Large intestine (tissue), 3 donors: ENCODE measurements around the gene BCR. TPM values are rescaled to one million over a fixed set of nuclear protein-coding genes. Genes with fewer than 3 reads are reported as not detected.

ENCODE experiments used
- DNase-seq, 2 donors: peaks; one replicate each; pipeline versions ENCODE4 v3.0.0 to v3.0.0-alpha.2; 2013
- H3K27ac ChIP-seq: one replicate; pipeline ENCODE4 v1.5.1; 2013; ENCODE audit warnings: low read length
- H3K27me3 ChIP-seq: 2 replicates; pipeline ENCODE4 v1.6.1; 2013; ENCODE audit warnings: low read length; ENCODE audit not compliant: control insufficient read depth, insufficient read depth
- H3K36me3 ChIP-seq: 2 replicates; pipeline ENCODE4 v1.6.1; 2013; ENCODE audit warnings: low read length; ENCODE audit not compliant: control insufficient read depth, insufficient read depth
- H3K4me1 ChIP-seq: one replicate; pipeline ENCODE4 v1.6.1; 2013; ENCODE audit warnings: low read length; ENCODE audit not compliant: control insufficient read depth, insufficient read depth
- H3K4me3 ChIP-seq: one replicate; pipeline ENCODE4 v1.5.1; 2013; ENCODE audit warnings: low read length
- H3K9me3 ChIP-seq: one replicate; pipeline ENCODE4 v1.6.1; 2013; ENCODE audit warnings: mild to moderate bottlenecking, low read depth, low read length, moderate library complexity; ENCODE audit not compliant: control insufficient read depth
- WGBS: methylation state at CpG from one replicate; pipeline ENCODE4 v1.1.5; 2013; ENCODE audit warnings: low lambda C conversion rate; ENCODE audit not compliant: insufficient coverage; 5-methylcytosine and 5-hydroxymethylcytosine counted together
- polyA plus RNA-seq: library from polyadenylated mRNA; unstranded; fragments of 120-200 nt; gene quantifications from one replicate; pipeline ENCODE4 v1.2.1, GENCODE V29; 2013

Gene BCR
- polyA plus RNA-seq, 1 donor, result 29.0 TPM

DNA sequence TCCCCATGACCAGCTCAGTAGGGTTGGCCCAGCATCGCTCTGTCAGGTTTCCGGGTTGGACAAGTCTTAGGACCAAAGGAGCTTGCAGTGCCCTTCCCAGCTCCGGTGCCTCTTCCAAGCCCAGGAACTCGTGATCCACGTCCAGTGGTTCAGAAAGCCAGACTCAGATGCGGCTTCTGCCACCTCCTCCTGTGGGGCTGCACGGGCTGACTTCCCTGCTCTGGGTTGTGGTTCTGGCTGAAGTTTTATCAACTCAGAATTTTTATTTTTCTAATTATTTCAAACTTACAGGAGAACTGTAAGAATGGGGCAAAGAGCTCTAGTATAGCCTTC lies 85.0 kb downstream of the BCR start:
- no peak overlapping the region for H3K27ac ChIP-seq
- no peak for DNase-seq
- H3K36me3 ChIP-seq, result peaks cover 52% of the 10 kb centered on the region
- WGBS, result no CpG with 5 or more reads among the region's 7 CpGs
- H3K9me3 ChIP-seq, result no peaks in the 10 kb centered on the region
- no peaks in the 10 kb centered on the region for H3K4me1 ChIP-seq
- no peak overlapping the region for H3K4me3 ChIP-seq
- H3K27me3 ChIP-seq, result no peaks in the 10 kb centered on the region

DNA sequence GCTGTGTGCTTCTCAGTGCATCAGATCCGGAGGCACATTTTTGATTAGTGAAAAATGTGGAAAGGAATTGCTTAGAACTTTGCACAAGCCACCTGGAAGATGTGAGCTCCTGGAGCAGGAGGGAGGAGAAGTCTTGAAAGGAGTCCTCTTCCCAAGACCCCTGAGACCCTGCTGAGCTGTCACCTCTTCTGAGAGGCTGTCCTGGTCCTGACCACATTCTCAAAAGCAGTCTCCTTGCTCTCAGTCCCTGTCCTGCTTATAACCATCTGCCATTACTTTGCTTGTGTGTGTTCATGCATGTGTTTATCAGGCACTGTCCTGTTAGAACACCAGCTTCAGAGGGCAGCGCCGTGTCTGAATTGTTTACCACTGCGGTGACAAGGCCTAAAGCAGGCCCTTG lies 86.5 kb downstream of the BCR start:
- H3K27ac ChIP-seq, result no peak overlapping the region
- H3K4me1 ChIP-seq, result no peaks in the 10 kb centered on the region
- WGBS, result no CpG with 5 or more reads among the region's 4 CpGs
- no peak overlapping the region for H3K4me3 ChIP-seq
- no peak for DNase-seq
- H3K27me3 ChIP-seq, result no peaks in the 10 kb centered on the region
- peaks cover 55% of the 10 kb centered on the region for H3K36me3 ChIP-seq
- no peaks in the 10 kb centered on the region for H3K9me3 ChIP-seq

DNA sequence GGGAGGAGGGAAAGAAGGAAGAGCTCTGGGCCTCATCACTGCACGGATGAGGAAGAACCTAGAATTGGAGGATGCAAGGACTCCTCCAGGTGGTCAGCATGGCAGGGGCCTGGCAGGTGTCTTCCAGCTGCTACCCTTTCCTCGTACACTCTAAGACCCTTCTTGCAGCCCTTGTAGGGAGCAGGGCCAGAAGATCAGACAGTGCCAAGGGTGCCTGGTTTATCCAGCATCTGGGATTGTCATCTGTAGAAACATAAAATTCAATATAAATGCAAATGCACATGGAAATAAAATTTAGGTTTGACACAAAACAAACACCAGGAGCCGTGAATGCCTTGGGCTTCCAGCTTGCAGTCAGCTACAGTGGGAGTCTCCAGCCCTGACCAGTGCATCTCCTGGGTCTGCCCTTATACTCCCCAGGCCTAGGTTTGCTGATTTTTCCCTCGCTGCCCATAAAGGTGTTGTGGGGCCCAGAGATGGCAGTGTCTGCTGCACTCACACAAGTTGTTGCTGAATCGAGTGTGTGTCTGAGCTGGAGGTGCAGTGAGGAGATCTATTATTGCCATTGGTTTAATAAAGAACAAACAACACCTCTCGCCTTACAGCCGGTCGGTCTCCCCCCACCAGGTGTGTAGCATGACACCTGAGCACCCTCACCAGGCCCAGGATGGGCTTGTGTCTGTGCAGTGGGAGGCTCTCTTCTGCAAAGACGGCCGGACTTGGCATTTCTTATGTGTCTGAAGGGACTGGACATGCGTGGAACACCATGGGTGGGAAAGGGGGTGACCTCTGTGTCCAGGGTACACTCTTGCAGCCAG lies 87.1 kb downstream of the BCR start:
- Histone ChIP-seq H3K9me3 (no peaks in the 10 kb centered on the region), H3K4me3 (no peak overlapping the region), H3K27ac (no peak overlapping the region), H3K27me3 (no peaks in the 10 kb centered on the region), H3K4me1 (no peaks in the 10 kb centered on the region), H3K36me3 (peaks cover 54% of the 10 kb centered on the region)
- DNase-seq, result no peak
- no CpG with 5 or more reads among the region's 11 CpGs for WGBS

DNA sequence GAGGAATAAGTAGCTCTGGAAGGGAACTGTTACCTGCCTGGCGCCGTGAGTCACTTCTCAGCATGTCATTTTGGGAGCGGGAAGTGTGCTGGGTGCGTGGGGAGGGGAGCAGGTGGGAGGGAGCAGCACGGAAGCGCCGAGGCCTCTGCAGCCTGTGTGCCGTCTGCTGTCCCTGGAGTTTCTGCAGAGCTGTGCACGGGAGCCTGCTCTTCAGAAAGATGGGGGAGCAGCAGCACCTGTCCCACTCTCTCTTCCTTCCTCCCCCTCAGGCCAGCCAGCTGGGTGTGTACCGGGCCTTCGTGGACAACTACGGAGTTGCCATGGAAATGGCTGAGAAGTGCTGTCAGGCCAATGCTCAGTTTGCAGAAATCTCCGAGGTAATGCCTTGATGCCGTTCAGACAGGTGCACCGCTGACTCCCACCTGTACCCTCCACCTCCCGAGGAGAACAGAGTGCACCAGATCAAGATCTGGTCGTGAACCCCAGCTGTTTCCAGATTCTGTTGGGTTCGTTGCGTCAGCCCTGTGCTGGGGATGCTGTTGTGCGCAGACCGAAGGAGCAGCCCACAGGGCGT lies 87.9 kb downstream of the BCR start:
- Histone ChIP-seq H3K36me3 (peaks cover 62% of the 10 kb centered on the region), H3K9me3 (no peaks in the 10 kb centered on the region), H3K4me1 (no peaks in the 10 kb centered on the region), H3K4me3 (no peak overlapping the region), H3K27ac (no peak overlapping the region), H3K27me3 (no peaks in the 10 kb centered on the region)
- no CpG with 5 or more reads among the region's 22 CpGs for WGBS
- no peak for DNase-seq

DNA sequence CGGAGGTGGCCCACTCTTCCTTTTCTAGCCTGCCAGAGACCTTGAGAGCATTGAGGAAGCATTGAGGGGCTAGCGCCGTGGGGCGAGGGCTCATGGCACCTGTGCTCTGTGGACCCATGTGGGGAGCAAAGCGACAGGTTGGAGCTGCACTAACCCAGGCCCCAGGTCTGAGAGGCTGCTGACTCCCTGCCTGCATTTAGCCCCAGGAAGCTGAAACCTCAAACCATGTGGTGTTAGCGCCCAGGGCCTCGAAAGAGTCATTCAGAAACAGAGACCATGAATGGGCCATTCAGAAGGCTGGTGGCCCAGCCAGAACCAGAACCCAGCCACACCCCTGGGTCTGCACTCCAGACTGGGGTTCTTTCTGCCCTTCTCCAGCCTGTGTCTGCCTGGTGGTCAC lies 88.6 kb downstream of the BCR start:
- Histone ChIP-seq H3K4me1 (no peaks in the 10 kb centered on the region), H3K27me3 (no peaks in the 10 kb centered on the region), H3K9me3 (no peaks in the 10 kb centered on the region), H3K36me3 (peaks cover 65% of the 10 kb centered on the region), H3K4me3 (no peak overlapping the region), H3K27ac (no peak overlapping the region)
- no CpG with 5 or more reads among the region's 7 CpGs for WGBS
- no peak for DNase-seq

DNA sequence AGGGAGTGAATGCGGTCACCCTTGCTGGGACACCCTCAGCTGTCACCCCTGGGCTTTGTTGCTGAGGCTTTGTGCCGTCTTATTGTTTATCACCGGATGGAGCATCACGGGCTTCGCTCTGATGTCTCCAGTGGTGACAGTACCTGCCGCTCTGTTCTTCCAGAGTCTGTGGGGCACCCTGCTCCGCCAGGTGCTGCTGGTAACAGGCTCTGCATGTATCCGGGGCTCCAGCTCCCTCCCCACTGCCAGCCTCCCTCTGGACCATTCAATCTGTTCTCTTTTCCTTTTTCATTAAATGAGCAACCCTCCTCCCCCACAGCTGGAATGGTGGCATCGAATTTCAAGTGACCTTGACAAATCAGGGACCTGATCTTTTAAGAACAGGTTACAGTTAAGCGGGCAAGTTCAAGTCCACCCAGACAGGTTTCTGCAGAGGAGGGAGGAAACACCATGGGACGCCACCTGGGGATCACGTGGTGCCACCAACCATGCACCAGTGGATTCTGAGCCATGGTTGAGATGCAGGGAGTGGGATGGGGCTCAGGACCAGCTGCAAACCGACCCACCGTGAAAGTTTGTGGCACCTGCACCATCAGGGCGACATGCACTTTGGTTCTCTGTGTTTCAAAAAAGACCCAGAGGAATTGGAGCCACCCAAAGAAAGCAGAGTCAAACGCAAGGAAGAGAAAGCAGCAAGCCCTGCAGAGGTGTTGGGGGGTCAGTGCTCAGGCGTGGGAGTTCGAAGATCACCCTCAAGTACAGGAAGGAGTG lies 89.3 kb downstream of the BCR start:
- 80% methylated on average over 1 of the region's 18 CpGs for WGBS
- no peaks in the 10 kb centered on the region for H3K9me3 ChIP-seq
- peaks cover 64% of the 10 kb centered on the region for H3K36me3 ChIP-seq
- no peaks in the 10 kb centered on the region for H3K4me1 ChIP-seq
- H3K27me3 ChIP-seq, result no peaks in the 10 kb centered on the region
- H3K4me3 ChIP-seq, result no peak overlapping the region
- DNase-seq, result no peak
- no peak overlapping the region for H3K27ac ChIP-seq

DNA sequence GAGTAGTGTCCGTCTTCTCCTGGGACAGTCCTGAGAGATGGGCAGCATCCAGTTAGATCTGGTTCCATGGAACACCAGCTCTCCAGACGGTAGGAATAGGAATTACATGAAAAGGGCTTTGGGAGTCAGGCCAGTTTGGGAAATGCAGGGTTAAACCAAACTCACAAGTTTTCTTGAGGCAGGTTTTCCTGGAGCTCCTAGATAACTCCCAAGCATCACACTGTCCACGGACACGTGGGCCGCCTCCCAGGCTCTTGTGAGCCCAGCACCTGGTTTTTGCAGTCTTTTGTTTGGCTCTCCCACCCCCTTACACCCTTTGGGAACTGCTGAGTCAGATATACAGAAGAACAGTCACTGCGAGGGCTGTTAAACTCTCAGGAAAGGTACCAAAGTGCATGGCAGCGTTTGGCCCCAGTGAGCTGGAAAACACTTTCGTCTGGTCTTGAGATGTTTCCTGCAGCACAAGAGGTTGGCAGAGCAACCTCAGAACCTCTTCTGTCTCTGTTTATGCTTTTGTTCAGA lies 90.0 kb downstream of the BCR start:
- Histone ChIP-seq H3K27me3 (no peaks in the 10 kb centered on the region), H3K36me3 (peaks cover 64% of the 10 kb centered on the region), H3K4me1 (no peaks in the 10 kb centered on the region), H3K27ac (no peak overlapping the region), H3K9me3 (no peaks in the 10 kb centered on the region), H3K4me3 (no peak overlapping the region)
- DNase-seq, result no peak
- WGBS, result no CpG with 5 or more reads among the region's 8 CpGs

DNA sequence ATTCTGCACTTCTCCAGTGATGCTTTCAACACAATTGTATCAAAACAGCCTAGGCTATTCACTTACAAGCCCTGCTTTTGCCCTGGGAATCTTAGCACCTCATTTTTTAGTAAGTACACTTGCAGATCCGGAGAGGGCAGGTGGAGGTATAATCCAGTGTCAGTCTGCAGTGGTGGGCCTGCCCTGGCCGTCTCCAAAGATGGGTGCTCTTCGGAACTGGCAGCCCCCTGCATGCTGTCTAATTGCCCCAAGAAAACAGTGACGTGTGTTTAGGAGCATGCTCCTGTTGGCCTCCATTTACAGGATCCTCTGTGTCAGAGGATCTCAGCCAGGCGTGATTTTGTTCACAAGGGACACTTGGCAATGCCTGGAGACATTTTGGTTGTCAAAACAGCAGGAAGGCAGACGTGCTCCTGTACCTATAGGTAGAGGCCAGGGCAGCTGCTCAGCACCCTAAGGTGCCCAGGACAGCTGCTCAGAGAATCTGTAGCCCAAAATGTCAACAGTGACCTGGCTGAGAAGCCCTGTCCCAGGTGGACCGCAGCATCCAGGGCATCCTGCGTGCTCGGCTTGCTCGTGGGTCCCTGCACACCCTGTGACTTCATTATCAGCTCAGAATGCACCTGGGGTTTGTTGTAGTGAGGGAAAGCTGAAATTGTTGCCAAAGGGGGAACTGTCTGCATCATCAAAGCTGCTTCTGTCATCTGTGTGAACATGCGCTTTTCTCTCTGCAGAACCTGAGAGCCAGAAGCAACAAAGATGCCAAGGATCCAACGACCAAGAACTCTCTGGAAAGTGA lies 90.7 kb downstream of the BCR start:
- Histone ChIP-seq H3K4me1 (no peaks in the 10 kb centered on the region), H3K36me3 (peaks cover 70% of the 10 kb centered on the region), H3K27ac (no peak overlapping the region), H3K4me3 (no peak overlapping the region), H3K9me3 (no peaks in the 10 kb centered on the region), H3K27me3 (no peaks in the 10 kb centered on the region)
- DNase-seq, result no peak
- no CpG with 5 or more reads among the region's 12 CpGs for WGBS

DNA sequence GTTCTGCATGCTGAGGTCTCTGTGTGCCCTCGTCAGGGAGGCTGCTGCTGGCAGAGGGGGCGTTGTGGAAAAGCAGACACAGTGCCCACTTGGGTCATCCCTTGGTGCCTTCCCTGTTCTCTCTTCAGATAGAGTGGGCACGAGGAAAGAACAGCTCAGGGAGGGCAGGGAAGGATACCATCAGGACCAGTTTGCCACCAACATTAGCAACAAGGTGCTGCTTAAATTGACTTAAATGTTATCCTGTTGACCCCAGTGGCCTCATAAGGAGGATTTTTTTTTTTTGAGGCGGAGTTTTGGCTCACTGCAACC lies 91.2 kb downstream of the BCR start:
- WGBS, result 100% methylated on average over 1 of the region's 4 CpGs
- no peaks in the 10 kb centered on the region for H3K27me3 ChIP-seq
- no peak overlapping the region for H3K27ac ChIP-seq
- H3K4me1 ChIP-seq, result no peaks in the 10 kb centered on the region
- peaks cover 72% of the 10 kb centered on the region for H3K36me3 ChIP-seq
- DNase-seq, result no peak
- no peak overlapping the region for H3K4me3 ChIP-seq
- H3K9me3 ChIP-seq, result no peaks in the 10 kb centered on the region

DNA sequence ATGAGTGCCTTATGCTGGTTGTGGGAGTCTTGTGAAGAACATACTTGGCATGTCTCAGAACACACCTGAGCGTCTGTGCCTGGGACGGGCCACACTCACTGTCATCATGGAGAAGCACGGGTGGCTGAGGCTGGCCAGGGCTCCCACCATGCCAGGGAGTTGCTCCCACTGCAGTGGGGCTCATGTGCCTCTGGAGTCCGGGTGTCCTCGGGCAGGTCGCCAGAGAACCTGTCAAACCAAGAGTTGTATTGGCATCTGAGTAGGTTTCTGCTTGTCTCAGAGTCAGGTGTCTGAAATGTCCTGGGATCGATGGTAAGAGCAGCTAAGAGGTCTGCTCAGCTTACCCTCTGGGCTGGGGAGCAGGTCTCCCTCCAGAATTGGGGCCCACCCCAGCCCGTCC lies 92.1 kb downstream of the BCR start:
- no peak for DNase-seq
- Histone ChIP-seq H3K27me3 (no peaks in the 10 kb centered on the region), H3K9me3 (no peaks in the 10 kb centered on the region), H3K36me3 (peaks cover 73% of the 10 kb centered on the region), H3K27ac (no peak overlapping the region), H3K4me3 (no peak overlapping the region), H3K4me1 (no peaks in the 10 kb centered on the region)
- no CpG with 5 or more reads among the region's 8 CpGs for WGBS
